Erythroblast (primary cell): ENCODE results near the gene NOS1AP.

Experiments used
- DNase-seq, 2 experiments: peaks; one replicate each; lab custom pipeline; 2025; lab: John Stamatoyannopoulos, UW
- GATA1 ChIP-seq: IDR thresholded peaks from 2 replicates; pipeline ENCODE4 v1.6.1; 2011; ENCODE audit warnings: low read depth, mild to moderate bottlenecking, control low read depth, low read length, moderate library complexity
- POLR2A ChIP-seq: IDR thresholded peaks from 2 replicates; pipeline ENCODE4 v1.6.1; 2011; ENCODE audit warnings: mild to moderate bottlenecking, low read length

The NOS1AP gene

DNA sequence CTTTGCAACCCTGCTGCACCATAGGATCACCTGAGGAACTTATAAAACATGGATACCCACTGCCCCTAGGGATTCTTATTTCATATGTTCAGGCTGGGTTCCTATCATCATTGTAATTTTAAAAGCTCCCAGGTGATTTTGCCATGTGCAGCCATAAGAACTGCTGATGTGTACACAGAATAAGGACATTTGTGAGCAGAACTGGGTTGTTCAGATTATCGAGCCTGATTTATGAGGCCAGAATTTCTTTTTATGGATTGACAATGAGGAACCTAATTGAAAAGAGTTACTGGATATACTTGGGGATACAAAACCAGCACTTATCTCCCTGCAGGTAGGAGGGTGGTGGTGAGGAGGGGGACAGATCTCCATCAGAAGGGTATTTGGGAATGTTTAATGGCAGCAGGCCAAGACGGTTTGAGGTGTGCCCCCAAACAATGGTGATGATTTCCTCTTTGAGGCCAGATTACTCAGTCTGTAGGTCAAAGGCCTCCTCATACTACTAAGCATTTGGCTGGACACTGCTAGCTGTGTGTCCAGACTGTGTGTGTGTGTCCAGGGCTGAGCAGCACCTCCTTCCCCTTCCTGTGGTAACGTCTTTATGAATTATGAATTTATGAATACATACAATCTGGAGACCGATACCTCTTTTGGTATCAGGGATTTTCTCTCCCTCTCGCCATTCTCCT is 18.9 kb downstream of the NOS1AP start:
- no peak for DNase-seq
- TF ChIP-seq GATA1 (no peak), POLR2A (no peak)

DNA sequence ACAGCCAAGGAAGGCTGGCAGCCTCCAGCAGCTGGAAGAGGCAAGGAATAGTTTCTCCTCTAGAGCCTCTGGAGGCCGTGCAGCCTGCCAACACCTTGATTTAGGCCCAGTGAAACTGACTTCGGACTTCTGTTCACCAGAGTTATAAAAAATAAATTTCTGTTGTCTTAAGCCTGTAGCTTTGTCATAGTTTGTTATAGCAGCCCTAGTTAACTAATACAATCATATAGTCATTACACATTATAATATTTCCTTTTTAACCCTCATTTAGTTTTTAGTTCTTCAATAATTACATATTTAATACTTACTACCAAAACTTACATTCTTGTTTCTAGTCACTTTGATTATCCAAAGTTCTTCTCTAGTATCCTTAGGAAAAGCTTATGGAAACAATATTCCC is 20.3 kb downstream of the NOS1AP start:
- DNase-seq, result no peak
- no peak for TF ChIP-seq GATA1
- TF ChIP-seq POLR2A, result no peak

- TF ChIP-seq POLR2A (no peak), GATA1 (no peak)
- no peak for DNase-seq
Observed at GRCh38 chr1:162090378-162090777, 20.9 kb downstream of the NOS1AP start.

DNA sequence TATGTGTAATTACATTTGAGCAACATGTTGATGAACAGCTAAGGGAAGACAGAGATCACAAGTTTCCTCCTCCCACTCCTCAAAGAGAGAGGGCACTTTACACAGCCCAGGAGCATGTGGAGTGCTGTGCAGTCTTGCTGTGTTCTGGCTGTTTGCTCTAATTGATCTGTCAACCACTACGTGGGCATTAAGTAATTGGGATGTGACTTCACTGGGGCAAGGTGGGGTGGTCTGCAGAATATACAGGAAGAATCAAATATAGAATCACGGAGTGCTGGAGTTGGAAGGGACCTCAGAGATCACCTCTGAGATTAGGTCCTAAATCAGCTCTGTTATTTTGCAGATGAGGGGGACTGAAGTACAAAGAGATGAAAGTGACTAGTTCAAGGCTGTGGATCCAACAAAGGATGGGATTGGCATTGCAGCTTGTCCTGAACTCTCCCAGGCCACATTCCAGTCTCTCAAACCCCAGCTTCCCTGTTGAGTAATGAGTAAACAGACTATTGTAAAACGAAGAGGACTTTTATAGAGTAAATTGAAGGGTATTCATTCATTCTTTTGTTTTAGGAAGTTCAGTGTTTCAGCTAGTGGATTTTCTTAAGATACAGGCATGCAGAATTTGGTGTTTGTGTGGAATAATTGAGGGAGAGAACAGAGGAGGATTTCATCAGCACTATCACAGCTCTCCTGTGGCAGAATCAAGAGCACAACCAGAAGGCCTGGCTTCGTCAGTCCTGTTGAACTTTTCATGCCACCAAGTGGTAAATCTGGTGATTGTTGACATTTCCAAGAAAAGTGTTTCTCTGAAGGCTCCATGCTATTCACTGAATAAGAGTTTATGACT is 22.4 kb downstream of the NOS1AP start:
- DNase-seq, result no peak
- TF ChIP-seq GATA1, result no peak
- no peak for TF ChIP-seq POLR2A

GRCh38 chr1:162093095-162093494 is 23.6 kb downstream of the NOS1AP start:
- no peak for TF ChIP-seq POLR2A
- no peak for TF ChIP-seq GATA1
- no peak for DNase-seq

DNA sequence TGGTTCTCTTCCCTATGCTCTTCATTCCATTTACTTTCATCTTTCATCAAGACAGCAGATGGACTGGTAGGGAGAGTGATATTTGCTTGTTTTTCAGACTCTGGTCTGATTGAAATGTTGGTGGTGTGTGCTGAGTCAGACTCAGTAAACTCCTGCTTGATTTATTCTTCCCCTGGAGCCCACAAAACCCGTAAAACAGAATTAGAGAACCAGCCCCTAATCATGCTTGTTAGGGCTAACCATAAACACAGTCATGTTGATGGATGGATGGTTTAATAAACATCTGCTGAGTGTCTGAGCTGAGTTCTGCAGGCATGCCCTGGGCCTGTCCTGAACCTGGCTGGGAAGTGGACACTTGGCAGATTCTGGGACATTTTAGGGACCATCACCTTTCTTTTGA is 24.8 kb downstream of the NOS1AP start:
- no peak for TF ChIP-seq GATA1
- no peak for TF ChIP-seq POLR2A
- DNase-seq, result no peak

- no peak for DNase-seq
- TF ChIP-seq GATA1, result no peak
- TF ChIP-seq POLR2A, result no peak
Observed at GRCh38 chr1:162094723-162095122, 25.2 kb downstream of the NOS1AP start.

DNA sequence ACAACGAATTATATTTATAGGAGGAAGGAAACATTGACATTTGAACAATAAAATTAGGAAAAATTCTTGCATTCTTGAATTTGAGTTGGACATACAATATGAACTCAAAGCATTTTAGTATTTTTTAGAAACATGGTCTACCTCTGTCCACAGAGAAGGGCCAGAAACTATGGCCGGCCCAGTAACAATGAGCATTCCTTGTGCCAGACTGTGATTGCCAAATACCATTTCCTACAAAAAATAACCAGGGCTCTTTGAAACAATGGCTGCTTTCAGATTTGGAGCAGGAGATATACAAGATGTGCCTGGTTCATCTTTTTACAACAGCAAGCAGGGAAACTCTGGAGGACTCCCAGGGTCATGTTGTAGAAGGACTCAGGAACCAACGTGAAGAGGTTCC is 38.4 kb downstream of the NOS1AP start:
- TF ChIP-seq GATA1, result no peak
- no peak for TF ChIP-seq POLR2A
- no peak for DNase-seq

- DNase-seq, result no peak
- TF ChIP-seq GATA1 (no peak), POLR2A (no peak)
Observed at GRCh38 chr1:162108426-162108825, 38.9 kb downstream of the NOS1AP start.

GRCh38 chr1:162110910-162111309 is 41.4 kb downstream of the NOS1AP start:
- DNase-seq, result no peak
- TF ChIP-seq POLR2A, result no peak
- TF ChIP-seq GATA1, result no peak

- TF ChIP-seq POLR2A (no peak), GATA1 (no peak)
- no peak for DNase-seq
Observed at GRCh38 chr1:162111572-162111971, 42.1 kb downstream of the NOS1AP start.

DNA sequence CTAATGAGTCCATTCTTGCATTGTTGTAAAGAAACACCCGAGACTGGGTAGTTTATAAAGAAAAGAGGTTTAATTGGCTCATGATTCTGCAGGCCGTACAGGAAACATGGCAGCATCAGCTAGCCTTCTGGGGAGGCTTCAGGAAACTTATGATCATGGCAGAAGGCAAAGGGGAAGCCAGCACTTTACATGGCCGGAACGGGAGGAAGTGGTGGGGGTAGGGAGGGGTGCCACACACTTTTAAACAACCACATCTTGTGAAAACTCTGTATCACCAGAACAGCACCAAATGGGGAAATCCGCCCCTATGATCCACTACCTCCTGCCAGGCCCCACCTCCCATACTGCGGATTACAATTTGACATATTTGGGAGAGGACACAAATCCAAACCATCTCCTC is 43.9 kb downstream of the NOS1AP start:
- TF ChIP-seq GATA1 (no peak), POLR2A (no peak)
- DNase-seq, result no peak

- TF ChIP-seq GATA1 (no peak), POLR2A (no peak)
- DNase-seq, result no peak
Observed at GRCh38 chr1:162117039-162117774, 47.7 kb downstream of the NOS1AP start.

- TF ChIP-seq GATA1, result no peak
- no peak for DNase-seq
Observed at GRCh38 chr1:162118063-162118462, 48.6 kb downstream of the NOS1AP start.
